Colonic mucosa (tissue), 4 donors: Measurements from ENCODE around the gene CYP2U1. TPM values are rescaled to one million over a fixed set of nuclear protein-coding genes. Genes with fewer than 3 reads are reported as not detected.
"Not testable (repeated sequence)": the region's sequence is repeated elsewhere in the genome, so short reads cannot be mapped to it uniquely, and the experiment has no call there.

Experiments
- DNase-seq: peaks from one replicate; pipeline ENCODE4 v3.0.0-alpha.2; 2020
- H3K27ac ChIP-seq: fragments of 200-600 bp; one replicate; pipeline ENCODE4 v1.8.0; 2021
- H3K27me3 ChIP-seq: fragments of 200-600 bp; one replicate; pipeline ENCODE4 v1.8.0; 2021
- H3K36me3 ChIP-seq: fragments of 200-600 bp; one replicate; pipeline ENCODE4 v1.8.0; 2021
- H3K4me1 ChIP-seq: fragments of 200-600 bp; one replicate; pipeline ENCODE4 v1.8.0; 2021; ENCODE audit warnings: mild to moderate bottlenecking
- H3K4me3 ChIP-seq: fragments of 200-600 bp; one replicate; pipeline ENCODE4 v1.8.0; 2021
- H3K9ac ChIP-seq, 2 donors: one replicate each; pipeline ENCODE4 v1.7.0; 2013; ENCODE audit warnings: control low read depth in 2 of 2, low read depth in 2 of 2, low read length in 2 of 2
- H3K9me3 ChIP-seq: fragments of 200-600 bp; one replicate; pipeline ENCODE4 v1.8.0; 2021
- intact Hi-C: fragments of 100-400 bp; cut with DNase I; formaldehyde crosslinking; loops from one replicate; pipeline ENCODE4 v1.14.1; 2022
- total RNA-seq, 2 donors: library from RNA; stranded (reverse); fragmentation: NEBNext Ultra II Directional in 1 of 2; extraction: Animal tissue kit (Norgen Biotek cat#: 25700) in 1 of 2; gene quantifications; one replicate each; pipeline ENCODE4 v1.2.1, GENCODE V29; 2021
- TF ChIP-seq, protein P1 (sequence below): fragments of 200-600 bp; IDR thresholded peaks from one replicate; pipeline ENCODE4 v1.8.0; 2022; ENCODE audit warnings: antibody characterized with exemption, mild to moderate bottlenecking
- donor health status: healthy.
- donor health status: DM: no; HTN: no; CAD: no.
- donor health status: DM: no; HTN: no; CAD: no.

The CYP2U1 gene
- total RNA-seq, 2 donors from 2014 or later = 2.4 to 4.2 TPM

GRCh38 chr4:107900067-107900466 lies 31.3 kb upstream of the CYP2U1 start:
- TF ChIP-seq, protein P1, sequence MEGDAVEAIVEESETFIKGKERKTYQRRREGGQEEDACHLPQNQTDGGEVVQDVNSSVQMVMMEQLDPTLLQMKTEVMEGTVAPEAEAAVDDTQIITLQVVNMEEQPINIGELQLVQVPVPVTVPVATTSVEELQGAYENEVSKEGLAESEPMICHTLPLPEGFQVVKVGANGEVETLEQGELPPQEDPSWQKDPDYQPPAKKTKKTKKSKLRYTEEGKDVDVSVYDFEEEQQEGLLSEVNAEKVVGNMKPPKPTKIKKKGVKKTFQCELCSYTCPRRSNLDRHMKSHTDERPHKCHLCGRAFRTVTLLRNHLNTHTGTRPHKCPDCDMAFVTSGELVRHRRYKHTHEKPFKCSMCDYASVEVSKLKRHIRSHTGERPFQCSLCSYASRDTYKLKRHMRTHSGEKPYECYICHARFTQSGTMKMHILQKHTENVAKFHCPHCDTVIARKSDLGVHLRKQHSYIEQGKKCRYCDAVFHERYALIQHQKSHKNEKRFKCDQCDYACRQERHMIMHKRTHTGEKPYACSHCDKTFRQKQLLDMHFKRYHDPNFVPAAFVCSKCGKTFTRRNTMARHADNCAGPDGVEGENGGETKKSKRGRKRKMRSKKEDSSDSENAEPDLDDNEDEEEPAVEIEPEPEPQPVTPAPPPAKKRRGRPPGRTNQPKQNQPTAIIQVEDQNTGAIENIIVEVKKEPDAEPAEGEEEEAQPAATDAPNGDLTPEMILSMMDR = no peak
- H3K27ac ChIP-seq = no peak overlapping the region
- no peak overlapping the region for H3K4me3 ChIP-seq
- DNase-seq = no peak
- no peaks in the 10 kb centered on the region for H3K27me3 ChIP-seq
- intact Hi-C loops = no loop called here
- H3K36me3 ChIP-seq = no peaks in the 10 kb centered on the region
- no peaks in the 10 kb centered on the region for H3K9me3 ChIP-seq
- H3K9ac ChIP-seq = no peak overlapping the region
- no peaks in the 10 kb centered on the region for H3K4me1 ChIP-seq

DNA sequence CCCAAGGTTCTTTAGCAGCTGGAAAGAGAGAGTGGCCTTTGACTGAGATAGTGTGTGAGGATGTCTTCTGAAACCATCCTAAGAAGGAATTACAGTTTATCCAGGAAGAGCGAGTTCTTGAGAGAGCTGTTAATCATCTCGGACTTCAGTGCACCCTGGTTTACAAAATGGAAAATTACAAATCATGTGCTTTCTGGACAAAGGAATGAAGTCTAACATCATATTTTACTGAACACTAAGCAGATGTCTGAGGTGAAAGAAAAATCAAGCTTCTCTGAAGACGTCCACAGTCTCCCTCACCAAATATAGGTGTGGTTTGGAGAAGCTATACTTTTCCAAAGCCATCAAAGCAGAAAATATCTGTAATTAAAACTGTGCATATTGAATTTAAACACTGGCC lies 30.8 kb upstream of the CYP2U1 start:
- TF ChIP-seq, protein P1 = no peak
- no peak for DNase-seq
- Histone ChIP-seq H3K4me1 (no peaks in the 10 kb centered on the region), H3K36me3 (no peaks in the 10 kb centered on the region), H3K4me3 (no peak overlapping the region), H3K9ac (no peak overlapping the region), H3K27me3 (no peaks in the 10 kb centered on the region), H3K9me3 (no peaks in the 10 kb centered on the region), H3K27ac (no peak overlapping the region)
- intact Hi-C loops = no loop called here

- H3K9ac ChIP-seq = no peak overlapping the region
- H3K27me3 ChIP-seq = no peaks in the 10 kb centered on the region
- no peaks in the 10 kb centered on the region for H3K36me3 ChIP-seq
- no peak overlapping the region for H3K4me3 ChIP-seq
- H3K4me1 ChIP-seq = no peaks in the 10 kb centered on the region
- TF ChIP-seq, protein P1 = no peak
- no peaks in the 10 kb centered on the region for H3K9me3 ChIP-seq
- DNase-seq = no peak
- intact Hi-C loops = no loop called here
- H3K27ac ChIP-seq = no peak overlapping the region
These were observed 30.0 kb upstream of the CYP2U1 start for GRCh38 chr4:107901213-107901934.

DNA sequence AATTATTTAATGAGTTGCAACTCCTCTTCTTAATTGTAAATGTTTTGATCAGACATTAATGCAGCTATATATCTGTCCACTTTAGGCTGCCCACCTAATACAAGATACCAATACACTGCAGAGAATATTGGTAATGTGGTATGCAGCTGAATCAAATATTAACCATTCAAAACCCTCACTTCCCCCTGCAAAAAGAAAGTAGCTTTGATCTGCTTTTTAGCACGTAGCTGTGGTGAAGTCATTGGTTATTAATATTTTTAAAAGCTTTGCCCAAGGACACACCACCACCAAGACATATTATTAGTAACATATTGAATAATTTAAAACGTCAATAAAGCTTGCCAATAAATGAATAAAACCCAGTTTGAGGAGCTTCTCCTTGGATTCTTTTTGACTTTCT lies 28.6 kb upstream of the CYP2U1 start:
- no peaks in the 10 kb centered on the region for H3K27me3 ChIP-seq
- intact Hi-C loops = no loop called here
- no peaks in the 10 kb centered on the region for H3K9me3 ChIP-seq
- H3K27ac ChIP-seq = no peak overlapping the region
- no peak for DNase-seq
- TF ChIP-seq, protein P1 = no peak
- no peak overlapping the region for H3K4me3 ChIP-seq
- H3K9ac ChIP-seq = no peak overlapping the region
- no peaks in the 10 kb centered on the region for H3K4me1 ChIP-seq
- no peaks in the 10 kb centered on the region for H3K36me3 ChIP-seq

DNA sequence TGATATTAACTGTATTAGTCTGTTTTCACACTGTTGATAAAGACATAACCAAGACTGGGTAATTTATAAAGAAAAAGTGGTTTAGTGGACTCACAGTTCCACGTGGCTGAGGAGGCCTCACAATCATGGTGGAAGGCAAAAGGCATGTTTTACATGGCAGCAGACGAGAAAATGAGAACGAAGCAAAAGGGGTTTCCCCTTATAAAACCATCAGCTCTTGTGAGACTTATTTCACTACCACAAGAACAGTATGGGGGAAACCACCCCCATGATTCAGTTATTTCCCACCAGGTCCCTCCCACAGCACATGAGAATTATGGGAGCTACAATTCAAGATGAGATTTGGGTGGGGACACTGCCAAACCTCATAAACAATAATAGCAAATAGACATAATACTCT lies 26.3 kb upstream of the CYP2U1 start:
- H3K9me3 ChIP-seq, H3K36me3 ChIP-seq, intact Hi-C loops, H3K9ac ChIP-seq, H3K4me1 ChIP-seq, H3K27me3 ChIP-seq, DNase-seq, H3K4me3 ChIP-seq, H3K27ac ChIP-seq: not testable (repeated sequence)

- H3K36me3 ChIP-seq = no peaks in the 10 kb centered on the region
- TF ChIP-seq, protein P1 = no peak
- no peak overlapping the region for H3K27ac ChIP-seq
- no peaks in the 10 kb centered on the region for H3K4me1 ChIP-seq
- no peaks in the 10 kb centered on the region for H3K27me3 ChIP-seq
- no peak for DNase-seq
- intact Hi-C loops = no loop called here
- H3K9ac ChIP-seq = no peak overlapping the region
- H3K4me3 ChIP-seq = no peak overlapping the region
- H3K9me3 ChIP-seq = no peaks in the 10 kb centered on the region
These were observed 24.8 kb upstream of the CYP2U1 start for GRCh38 chr4:107906458-107907100.
